ENCODE measurements around the gene SIDT2.
A peak's percentile ranks its signal among the peaks of the same experiment; 100 is the strongest.
"Not testable (repeated sequence)": the region's sequence is repeated elsewhere in the genome, so short reads cannot be mapped to it uniquely, and the experiment has no call there.

SIDT2 gene

DNA sequence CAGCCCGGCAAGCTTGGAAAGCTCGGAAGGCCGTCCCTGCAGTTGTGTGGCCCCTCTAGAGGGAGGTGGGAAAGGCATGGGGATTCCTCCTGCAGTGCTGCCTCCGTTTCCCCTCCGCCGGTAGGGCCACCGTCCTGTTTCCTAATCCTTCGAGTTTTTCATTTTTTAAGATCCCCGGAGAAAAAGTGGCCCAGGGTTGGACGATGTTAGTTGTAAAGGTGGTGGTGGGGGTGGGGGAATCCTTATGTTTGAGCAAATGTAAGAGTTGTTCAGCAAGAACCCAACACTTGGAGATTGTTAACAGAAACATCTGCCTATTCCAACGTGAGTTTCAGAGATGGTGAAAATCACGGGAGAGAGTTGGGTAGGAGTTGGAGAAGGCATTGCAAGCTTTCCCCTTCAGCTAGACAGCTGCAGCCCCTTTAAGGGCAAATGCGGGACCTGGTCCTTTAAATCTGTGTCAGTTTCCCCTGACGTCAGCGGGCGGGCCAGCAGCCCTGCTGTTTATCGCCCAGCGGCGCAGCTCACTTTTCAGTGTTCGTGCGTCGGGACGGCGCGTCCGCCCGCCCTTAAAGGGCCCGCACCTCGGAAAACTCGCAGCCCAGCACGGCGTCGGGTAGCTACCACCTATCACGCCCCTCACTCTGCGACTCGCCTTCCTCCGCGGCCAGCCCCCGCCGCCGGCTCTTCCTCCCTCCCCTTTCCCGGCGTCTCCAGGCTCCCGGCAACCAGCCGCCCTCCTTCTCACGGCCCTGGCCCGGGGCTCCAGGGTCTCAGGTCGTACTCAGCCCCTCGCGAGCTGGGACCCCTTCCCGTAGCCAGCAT is at the start of gene SIDT2:
Gene SIDT2 (plus strand): TSS at position 534 of the 825 bp plus-strand sequence. CDS start 521 bp downstream, outside the sequence.
- DNase-seq: peak; percentile 98

DNA sequence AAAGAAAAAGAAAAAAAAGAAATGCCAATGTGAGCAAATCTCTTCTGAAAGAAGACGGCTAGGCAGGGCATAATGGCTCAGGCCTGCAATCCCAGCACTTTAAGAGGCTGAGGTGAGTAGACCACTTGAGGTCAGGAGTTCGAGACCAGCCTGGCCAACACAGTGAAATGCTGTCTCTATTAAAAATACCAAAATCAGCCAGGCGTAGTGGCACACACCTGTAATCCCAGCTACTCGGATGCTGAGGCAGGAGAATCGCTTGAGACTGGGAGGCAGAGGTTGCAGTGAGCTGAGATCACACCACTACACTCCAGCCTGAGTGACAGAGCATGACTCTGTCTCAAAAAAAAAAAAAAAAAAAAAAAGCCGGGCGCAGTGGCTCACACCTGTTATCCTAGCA is 48.1 kb upstream of the SIDT2 start:
- not testable (repeated sequence) for DNase-seq

DNA sequence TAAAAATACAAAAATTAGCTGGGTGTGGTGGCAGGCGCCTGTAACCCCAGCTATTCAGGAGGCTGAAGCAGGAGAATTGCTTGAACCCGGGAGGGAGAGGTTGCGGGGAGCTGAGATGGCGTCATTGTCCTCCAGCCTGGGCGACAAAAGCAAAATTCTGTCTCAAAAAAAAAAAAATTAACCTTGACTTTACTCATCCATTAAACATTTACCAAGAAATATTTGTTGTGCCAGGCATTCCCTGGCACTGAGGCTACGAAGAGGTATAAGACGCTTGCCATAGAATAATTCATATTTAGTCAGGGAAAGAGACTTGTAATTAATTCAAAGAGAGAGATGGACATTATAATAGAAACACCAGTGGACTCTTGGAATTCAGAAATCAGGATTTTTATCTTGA is 47.7 kb upstream of the SIDT2 start:
- DNase-seq: no peak

DNA sequence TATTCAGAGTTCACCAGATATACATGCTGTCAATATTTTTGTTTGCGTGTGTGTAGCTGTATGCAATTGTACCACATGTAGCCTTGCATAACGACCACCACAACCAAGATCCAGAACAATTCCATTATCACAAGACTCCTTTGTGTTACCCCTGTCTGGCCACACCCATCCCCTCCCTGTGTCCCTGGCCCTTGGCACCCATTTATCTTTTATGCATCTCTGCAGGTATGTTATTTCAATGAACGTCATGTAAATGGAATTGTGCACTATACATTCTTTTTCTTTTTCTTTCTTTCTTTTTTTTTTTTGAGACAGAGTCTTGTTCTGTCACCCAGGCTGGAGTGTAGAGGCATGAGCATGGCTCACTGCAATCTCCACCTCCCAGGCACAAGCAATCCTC is 44.1 kb upstream of the SIDT2 start:
- no peak for DNase-seq

DNA sequence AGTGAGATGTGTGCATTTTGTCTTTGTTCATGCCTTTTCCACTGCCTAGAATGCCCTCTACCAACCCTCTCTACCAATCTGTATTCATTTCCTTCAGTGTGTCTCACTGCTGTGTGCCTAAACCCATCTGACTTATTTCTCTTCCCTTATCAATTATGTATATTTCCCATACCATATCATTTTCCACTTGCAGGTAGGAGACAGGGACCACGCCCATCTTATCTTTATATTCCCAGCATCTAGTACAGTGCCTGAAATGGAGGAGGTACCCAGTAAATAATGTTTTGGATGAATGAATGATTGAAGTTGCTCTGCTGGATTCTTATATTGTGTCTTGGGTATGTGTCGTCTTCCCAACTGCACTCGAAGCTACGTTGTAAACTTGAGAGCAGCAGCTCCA is 43.6 kb upstream of the SIDT2 start:
- DNase-seq: not testable (repeated sequence)

DNA sequence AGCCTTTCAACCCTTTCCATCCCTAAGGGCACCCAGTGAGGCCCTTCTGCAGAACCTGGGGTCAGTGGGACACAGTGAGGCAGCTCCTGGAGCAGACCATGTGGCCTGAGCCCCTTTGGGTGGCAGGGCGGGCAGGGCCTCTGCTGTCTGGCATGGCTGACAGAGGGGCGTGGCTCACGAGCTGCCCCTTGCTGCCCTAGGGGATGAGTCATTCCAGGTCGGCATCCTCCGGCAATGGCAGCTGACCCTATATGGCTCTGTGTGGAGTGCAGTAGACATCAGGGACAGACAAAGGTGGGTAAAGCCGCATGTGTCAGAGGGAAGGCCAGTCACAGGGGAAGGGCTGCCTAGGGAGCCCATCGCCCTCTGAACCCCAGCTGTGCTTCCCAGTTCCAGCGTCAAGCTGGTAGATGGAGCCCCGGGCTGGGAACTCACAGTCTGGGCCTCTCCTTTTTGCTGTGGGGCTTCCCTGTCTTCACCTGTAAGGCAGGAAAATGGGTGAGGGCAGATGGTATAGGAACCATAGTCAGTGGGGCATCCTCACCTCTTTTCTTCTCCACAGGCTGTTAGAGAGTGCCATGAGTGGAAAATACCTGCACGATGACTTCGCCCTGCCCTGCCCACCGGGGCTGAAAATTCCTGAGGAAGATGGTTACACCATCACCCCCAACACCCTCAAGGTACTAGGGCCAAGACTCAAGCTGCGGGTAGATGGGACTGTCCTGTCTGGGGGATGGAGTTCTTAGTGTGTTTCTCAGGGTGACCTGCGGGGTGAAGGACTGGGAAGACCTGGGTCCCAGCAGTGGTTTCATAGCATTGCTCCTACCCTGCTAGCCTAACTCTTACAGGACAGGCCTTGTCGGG is 41.1 kb upstream of the SIDT2 start:
- not testable (repeated sequence) for DNase-seq

DNA sequence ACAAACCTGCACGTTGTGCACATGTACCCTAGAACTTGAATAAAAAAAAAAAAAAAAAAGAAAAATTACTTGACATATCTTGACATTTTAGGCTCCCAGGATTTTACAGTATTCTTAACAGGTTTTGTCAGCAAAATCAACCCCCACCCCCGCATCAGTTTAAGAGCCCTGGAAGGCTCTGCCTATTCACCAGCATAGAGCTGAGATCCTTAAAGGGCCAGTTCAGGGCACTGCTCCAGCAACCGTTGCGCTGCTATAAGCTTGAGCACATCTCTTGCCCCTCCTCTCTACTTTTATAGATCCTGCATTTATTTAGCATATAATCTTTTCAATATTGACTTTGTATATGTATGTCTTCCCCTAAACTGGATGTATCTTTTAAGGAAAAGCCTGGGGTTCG is 35.2 kb upstream of the SIDT2 start:
- no peak for DNase-seq

DNA sequence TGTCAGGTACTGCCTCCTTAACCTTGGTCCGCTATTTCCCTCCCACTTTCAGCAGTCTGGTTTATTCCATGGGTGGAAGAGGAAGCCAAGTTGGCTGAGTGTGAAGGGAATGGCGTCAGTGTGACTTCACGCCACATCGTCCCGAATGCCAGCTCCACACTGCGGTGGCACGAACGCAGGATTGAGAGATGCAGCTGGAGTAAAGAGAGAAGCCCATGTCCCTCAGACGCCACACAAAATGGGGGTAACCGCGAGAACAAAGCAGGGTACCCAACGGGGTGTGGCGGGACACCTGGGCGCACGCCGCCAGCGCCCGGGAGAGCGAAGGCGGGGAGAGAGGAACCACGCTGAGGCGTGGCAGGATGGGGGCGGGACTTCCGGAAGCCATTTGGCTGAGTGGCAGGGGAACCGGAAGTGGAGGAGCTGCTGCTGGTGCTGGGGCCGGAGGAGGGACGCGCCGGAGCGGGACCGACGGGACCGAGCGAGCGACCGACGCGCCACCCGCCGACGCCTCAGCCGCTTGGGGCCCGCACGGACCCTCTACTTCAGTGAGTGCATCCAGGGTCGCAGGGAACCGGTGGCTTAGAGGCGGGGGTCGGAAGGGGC is 34.6 kb upstream of the SIDT2 start, which contains the start of gene PAFAH1B2:
Gene PAFAH1B2 (plus strand): TSS at position 417 of the 606 bp plus-strand sequence. CDS start 8,161 bp downstream, outside the sequence.
- DNase-seq: peak; percentile 98

DNA sequence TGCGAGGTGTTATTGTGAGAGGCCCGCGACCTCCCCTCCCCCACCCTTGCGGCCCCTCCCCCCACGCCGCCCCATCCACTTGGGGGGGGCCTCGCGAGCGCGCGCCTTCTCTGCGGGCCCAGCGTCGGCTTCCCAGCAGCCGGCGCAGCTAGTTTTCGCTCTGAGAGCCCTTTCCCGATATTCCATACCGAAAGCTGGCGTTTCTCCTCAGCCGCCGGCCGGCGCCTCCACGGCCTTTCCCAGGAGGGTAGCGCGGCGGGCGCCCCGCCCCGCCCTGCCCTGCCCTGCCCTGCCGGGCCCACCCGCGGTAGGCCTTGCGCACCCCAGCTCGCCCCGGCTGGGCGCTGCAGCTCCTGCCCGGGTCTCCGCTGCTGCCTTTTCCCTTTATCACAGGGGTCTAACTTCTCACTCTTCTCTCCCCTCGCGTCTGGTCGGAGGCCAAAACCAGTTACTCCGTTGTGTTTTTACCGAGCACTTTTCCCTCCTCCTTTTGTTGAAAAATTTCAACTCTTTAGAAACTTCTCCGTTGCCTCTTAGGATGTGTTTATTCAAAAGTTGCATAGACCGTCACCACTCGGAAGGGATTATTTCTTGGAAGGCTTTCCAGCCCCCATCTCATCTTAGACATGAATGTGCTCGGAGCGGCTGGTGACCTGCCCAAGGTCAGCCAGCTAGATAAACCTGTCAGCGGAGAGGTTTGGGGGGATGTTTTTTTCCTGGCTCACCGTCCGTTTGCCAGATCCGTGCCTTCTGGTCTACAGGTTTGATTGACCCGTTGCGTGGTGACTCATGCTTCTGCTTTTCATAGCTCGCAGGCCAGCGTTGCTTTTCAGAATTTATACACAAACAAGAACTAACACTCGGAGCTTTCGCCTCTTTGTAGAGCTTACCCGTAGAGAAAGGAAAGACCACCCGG is 33.8 kb upstream of the SIDT2 start:
- no peak for DNase-seq

DNA sequence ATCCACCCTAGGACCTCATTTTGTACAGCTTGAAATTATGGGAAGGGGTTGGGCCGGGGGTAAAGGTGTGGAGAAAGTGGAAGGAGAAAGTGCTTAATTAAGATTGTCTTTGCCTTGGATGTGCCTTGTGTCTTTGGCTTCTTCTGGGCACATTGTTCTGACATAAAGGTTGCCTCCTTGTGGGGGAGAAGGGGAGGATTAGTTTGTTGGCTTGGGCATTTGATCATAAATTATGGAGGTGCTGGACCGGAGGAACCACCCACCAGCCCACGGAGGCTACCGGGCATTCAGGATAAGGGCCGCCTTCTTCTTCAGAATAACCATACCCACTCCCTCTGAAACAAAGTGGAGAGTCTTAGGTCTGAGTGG is 33.2 kb upstream of the SIDT2 start:
- peak; percentile 37 for DNase-seq

DNA sequence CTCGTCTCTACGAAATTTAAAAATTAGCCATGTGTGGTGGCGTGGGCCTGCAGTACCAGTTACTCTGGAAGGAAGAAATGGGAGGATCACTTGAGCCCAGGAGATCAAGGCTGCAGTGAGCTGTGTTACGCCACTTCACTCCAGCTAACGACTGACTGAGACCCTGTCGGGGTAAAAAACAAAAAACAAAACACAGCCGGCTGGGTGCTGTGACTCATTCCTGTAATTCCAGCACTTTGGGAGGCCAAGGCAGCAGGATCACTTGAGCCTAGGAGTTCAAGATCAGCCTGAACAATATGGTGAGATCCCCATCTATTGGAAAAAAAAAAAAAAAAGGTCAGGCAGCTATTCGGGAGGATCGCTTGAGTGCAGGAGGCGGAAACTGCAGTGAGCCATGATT is 32.0 kb upstream of the SIDT2 start:
- DNase-seq: no peak

DNA sequence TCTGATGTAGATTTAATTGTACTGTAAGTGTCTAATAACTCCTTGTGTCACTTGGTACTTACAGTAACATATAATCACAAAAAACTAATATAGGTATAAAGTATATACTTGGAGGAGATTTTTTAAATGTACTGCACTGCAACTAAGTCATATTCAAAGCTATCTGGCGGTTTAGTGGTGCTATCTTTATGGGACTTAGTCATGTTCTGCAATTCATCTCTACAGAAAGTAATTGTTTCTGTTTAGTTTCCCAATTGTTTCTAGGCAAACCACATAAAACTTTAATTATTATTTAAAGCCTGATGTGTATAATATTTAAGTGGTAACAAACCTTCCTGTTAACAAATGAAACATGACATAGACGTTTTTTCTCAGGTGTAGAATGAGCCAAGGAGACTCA is 26.5 kb upstream of the SIDT2 start:
- DNase-seq: no peak

DNA sequence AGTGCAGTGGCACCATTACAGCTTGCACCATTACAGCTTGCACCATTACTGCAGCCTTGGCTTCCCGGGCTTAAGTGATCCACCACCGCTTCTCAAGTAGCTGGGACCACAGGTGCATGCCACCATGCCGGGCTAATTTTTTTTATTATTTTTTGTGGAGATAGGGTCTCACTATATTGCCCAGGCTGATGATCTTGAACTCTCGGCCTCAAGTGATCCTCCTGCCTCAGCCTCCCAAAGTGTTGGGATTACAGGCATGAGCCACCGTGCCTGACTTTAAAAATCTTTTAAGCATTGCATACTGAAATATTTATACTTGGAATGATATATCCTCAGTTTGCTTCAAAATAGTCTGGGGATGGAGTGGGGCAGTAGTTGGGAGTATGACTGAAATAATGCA is 24.1 kb upstream of the SIDT2 start:
- DNase-seq: no peak

DNA sequence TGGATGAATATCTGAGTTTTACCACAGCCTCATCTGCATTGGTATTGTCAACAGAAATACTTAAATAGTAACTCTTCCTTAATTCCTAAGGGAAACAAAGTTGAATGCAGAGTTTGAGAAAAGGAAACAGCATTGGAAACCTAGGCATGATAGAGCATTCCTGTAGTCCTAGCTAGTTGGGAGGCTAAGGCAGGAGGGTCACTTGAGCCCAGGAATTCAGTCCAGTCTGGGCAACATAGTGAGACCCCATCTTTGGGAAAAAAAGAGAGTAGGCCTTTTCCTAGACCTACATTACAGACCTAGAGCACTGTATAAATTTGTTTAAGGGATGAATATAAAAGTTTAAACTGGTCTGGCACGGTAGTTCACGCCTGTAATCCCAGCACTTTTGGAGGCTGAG is 21.0 kb upstream of the SIDT2 start:
- no peak for DNase-seq

DNA sequence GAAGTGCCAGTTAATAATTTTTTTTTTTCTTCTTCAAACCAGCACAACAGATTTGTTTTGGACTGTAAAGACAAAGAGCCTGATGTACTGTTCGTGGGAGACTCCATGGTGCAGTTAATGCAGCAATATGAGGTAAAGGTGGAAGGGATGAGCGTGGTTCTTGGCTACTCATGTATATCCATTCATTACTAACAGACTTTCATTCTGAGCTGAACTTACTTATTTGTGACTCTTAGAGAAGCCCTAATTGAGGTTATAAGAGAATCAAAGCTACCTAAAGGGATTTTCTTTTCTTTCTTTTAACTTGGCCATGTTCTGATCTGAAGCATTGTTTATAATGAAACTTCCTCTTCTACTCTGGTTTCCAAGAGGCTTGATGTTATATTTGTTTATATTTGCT is 18.7 kb upstream of the SIDT2 start:
- DNase-seq: no peak

DNA sequence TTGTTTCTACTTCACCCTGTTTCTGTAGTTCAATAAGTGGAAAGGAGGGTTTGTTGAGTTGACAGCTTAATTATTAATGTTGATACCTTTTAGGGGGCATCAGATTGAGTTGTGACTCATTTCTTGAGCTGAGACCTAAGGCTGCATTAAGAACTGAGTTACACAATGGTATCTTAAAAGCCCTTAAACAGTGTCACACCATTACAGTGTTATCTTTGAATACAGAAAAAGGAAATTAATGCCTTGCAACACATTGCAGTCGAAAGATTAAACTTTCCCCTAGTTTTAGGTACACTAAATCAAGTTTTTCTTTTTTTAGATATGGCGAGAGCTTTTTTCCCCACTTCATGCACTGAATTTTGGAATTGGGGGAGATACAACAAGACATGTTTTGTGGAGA is 17.7 kb upstream of the SIDT2 start:
- no peak for DNase-seq

DNA sequence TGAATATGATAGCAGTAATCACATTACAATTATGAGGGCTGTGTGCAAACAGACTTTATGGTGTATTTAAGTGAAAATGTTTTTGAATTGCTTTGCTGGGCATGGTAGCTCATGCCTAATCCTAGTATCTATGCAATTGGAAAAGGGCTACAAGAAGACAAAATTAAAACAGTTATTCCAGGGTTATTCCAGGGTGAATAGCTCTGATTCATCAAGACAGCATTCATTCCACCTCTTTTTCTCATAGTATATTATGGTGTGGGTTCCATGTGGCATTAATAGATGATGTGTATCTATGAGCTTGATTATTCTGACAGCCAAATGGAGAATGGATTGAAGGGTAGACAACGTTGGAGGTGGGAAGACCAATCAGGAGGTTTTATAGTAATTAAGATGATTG is 12.1 kb upstream of the SIDT2 start:
- no peak for DNase-seq

DNA sequence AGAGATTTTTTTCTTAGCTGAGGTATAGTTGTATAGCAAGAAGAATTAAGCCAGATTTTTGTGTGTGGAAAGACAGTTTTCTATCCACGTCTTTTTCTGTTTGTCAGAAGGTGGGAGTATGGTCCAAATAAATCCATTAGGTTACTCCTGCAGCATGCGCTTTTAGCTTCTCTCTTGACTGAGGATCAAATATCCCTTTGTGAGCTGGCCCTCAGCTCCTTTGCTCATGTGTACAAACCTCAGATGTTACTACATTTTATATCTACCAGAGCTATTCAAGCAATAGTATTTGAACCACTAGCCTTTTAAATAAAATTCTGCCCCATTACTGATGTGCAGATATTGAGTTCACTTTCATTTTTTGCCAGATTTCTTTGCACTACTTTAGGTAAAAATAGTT is 8.8 kb upstream of the SIDT2 start:
- DNase-seq: no peak

DNA sequence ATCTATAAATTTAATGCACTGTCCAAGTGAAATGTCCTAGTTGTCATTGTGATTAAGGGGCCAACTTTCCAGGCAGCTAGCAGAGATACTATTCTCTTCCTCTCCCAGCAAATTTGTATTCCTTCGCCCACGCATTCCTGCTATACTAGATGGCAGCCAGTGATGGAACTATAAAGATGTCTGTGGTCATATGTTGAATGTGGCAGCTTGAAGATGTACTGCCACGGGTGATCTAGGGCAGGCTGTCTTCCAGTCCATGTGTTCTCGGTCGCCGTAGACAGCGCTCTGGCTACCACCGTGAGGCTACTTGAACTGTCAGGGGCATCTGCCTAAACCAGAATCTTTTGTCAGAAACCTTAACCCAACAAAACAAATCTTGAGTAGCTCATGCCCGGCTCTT is 8.3 kb upstream of the SIDT2 start:
- no peak for DNase-seq

DNA sequence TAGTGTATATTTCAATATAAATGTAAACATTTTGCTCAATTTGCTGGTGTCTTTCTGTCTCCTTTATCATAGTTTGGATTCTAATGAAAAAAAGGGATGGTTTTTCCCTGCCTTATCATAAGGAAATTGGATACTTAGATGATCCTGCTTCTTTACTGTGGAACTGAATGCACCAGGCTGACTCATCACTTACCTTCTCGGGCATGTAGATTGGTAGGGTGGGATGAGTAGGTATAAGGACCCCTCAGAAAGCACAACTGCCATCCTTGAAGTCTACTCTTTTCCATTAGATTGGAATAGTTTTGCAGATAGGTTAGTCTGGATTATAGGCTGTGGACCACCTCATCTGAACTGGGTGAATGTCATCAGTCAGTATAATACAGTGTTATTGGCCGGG is 7.5 kb upstream of the SIDT2 start:
- no peak for DNase-seq

DNA sequence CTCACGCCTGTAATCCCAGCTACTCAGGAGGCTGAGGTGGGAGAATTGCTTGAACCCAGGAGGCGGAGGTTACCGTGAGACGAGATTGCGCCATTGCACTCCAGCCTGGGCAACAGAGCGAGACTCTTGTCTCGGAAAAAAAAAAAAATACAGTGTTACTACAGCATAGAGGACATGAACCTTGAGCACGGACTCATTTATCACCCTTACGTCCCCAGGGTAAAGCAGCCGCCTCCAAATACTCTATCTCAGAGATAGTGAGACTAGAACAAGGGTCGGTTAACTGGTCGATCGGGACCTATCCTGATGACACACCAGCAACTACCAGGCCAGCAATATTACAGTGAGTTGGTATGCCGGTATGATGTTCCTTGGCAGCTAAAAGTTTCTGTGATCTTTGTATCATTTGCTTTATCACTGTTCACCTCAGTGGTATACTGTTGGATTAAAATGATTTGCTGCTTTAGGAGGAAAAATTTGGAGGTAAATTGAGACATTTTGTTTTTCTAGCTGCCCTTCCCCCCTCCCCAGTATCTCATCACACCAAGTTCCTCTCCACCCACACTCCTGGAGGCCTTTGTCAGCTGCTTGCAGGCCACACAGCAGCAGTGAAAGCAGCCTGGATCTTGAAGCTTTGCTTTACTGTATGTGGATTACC is 7.0 kb upstream of the SIDT2 start:
- no peak for DNase-seq

Measured in eye (tissue), 1 donor.